ENCODE measurements around the gene MIA2. TPM values are rescaled to one million over a fixed set of nuclear protein-coding genes. Genes with fewer than 3 reads are reported as not detected.
"Not testable (repeated sequence)": the region's sequence is repeated elsewhere in the genome, so short reads cannot be mapped to it uniquely, and the experiment has no call there.

Gene MIA2
- total RNA-seq, 1 donor from 2014 or later: 24.7 TPM

GRCh38 chr14:39342768-39343167 lies 109.1 kb downstream of the MIA2 start:
- Histone ChIP-seq H3K4me1 (no peaks in the 10 kb centered on the region), H3K27me3 (ENCODE audit: low read depth) (no peaks in the 10 kb centered on the region), H3K27ac (replicated peaks) (no peak overlapping the region), H3K36me3 (peaks cover 53% of the 10 kb centered on the region), H3K4me3 (no peak overlapping the region), H3K9me3 (replicated peaks) (no peaks in the 10 kb centered on the region)
- TF ChIP-seq CTCF (IDR thresholded peaks at IDR 0.05; ENCODE audit: borderline replicate concordance): no peak
- no peak for DNase-seq
- intact Hi-C loops (cut with micrococcal nuclease): no loop called here

- no peak overlapping the region for H3K4me3 ChIP-seq
- intact Hi-C loops (cut with micrococcal nuclease): no loop called here
- no peaks in the 10 kb centered on the region for H3K27me3 ChIP-seq (ENCODE audit: low read depth)
- H3K27ac ChIP-seq (replicated peaks): no peak overlapping the region
- H3K9me3 ChIP-seq (replicated peaks): no peaks in the 10 kb centered on the region
- no peak for TF ChIP-seq CTCF (IDR thresholded peaks at IDR 0.05; ENCODE audit: borderline replicate concordance)
- H3K36me3 ChIP-seq: peaks cover 51% of the 10 kb centered on the region
- H3K4me1 ChIP-seq: no peaks in the 10 kb centered on the region
- no peak for DNase-seq
Observed at GRCh38 chr14:39343614-39344013, 109.9 kb downstream of the MIA2 start.

- Histone ChIP-seq H3K9me3 (replicated peaks) (peaks cover 11% of the 10 kb centered on the region), H3K4me3 (no peak overlapping the region), H3K27me3 (ENCODE audit: low read depth) (no peaks in the 10 kb centered on the region), H3K27ac (replicated peaks) (no peak overlapping the region), H3K4me1 (no peaks in the 10 kb centered on the region), H3K36me3 (peaks cover 65% of the 10 kb centered on the region)
- no peak for TF ChIP-seq CTCF (IDR thresholded peaks at IDR 0.05; ENCODE audit: borderline replicate concordance)
- DNase-seq: no peak
- intact Hi-C loops (cut with micrococcal nuclease): no loop called here
Observed at GRCh38 chr14:39350866-39351265, 117.2 kb downstream of the MIA2 start.

- intact Hi-C loops (cut with micrococcal nuclease): no loop called here
- peaks cover 11% of the 10 kb centered on the region for H3K9me3 ChIP-seq (replicated peaks)
- peaks cover 57% of the 10 kb centered on the region for H3K36me3 ChIP-seq
- no peak overlapping the region for H3K27ac ChIP-seq (replicated peaks)
- no peaks in the 10 kb centered on the region for H3K4me1 ChIP-seq
- H3K4me3 ChIP-seq: no peak overlapping the region
- no peaks in the 10 kb centered on the region for H3K27me3 ChIP-seq (ENCODE audit: low read depth)
- no peak for DNase-seq
- TF ChIP-seq CTCF (IDR thresholded peaks at IDR 0.05; ENCODE audit: borderline replicate concordance): no peak
Observed at GRCh38 chr14:39351708-39352107, 118.0 kb downstream of the MIA2 start.

- DNase-seq; H3K4me1 ChIP-seq; H3K4me3 ChIP-seq; intact Hi-C loops (cut with micrococcal nuclease); H3K27me3 ChIP-seq (ENCODE audit: low read depth); H3K27ac ChIP-seq (replicated peaks): not testable (repeated sequence)
- Histone ChIP-seq H3K36me3 (peaks cover 27% of the 10 kb centered on the region), H3K9me3 (replicated peaks) (peaks cover 12% of the 10 kb centered on the region)
Observed at GRCh38 chr14:39359069-39359468, 125.4 kb downstream of the MIA2 start.

- H3K27me3 ChIP-seq (ENCODE audit: low read depth): no peaks in the 10 kb centered on the region
Observed at GRCh38 chr14:39360316-39360715, 126.6 kb downstream of the MIA2 start.

GRCh38 chr14:39361556-39361955 lies 127.8 kb downstream of the MIA2 start:
- H3K9me3 ChIP-seq (replicated peaks): peaks cover 28% of the 10 kb centered on the region
- H3K27ac ChIP-seq (replicated peaks); DNase-seq; H3K4me3 ChIP-seq; intact Hi-C loops (cut with micrococcal nuclease); H3K4me1 ChIP-seq; H3K27me3 ChIP-seq (ENCODE audit: low read depth): not testable (repeated sequence)
- H3K36me3 ChIP-seq: peaks cover 40% of the 10 kb centered on the region

More at GRCh38 chr14:39360316-39360715, 126.6 kb downstream of the MIA2 start:
- intact Hi-C loops (cut with micrococcal nuclease): no loop called here
- H3K27ac ChIP-seq (replicated peaks): no peak overlapping the region
- no peaks in the 10 kb centered on the region for H3K4me1 ChIP-seq
- peaks cover 23% of the 10 kb centered on the region for H3K9me3 ChIP-seq (replicated peaks)
- DNase-seq: no peak
- no peak overlapping the region for H3K4me3 ChIP-seq
- H3K36me3 ChIP-seq: peaks cover 39% of the 10 kb centered on the region
- no peak for TF ChIP-seq CTCF (IDR thresholded peaks at IDR 0.05; ENCODE audit: borderline replicate concordance)
